ENCODE data around the gene RELN. TPM values are rescaled to one million over a fixed set of nuclear protein-coding genes. Genes with fewer than 3 reads are reported as not detected.

RELN gene
- total RNA-seq, 4 donors from 2014 or later: 1.0 to 3.5 (median 1.3) TPM

GRCh38 chr7:103649052-103649451 lies 340.4 kb downstream of the RELN start:
- no peak for DNase-seq (ENCODE audit: low spot score in 2 of 2)
- 95 to 99% methylated on average over 2 of the region's 2 CpGs for WGBS, 2 donors
- intact Hi-C loops (cut with DNase I; ENCODE audit: low total_unique reads): no loop called here
- TF ChIP-seq CTCF (IDR thresholded peaks at IDR 0.05): no peak
- TF ChIP-seq POLR2A (IDR thresholded peaks at IDR 0.05): no peak
- no peak overlapping the region for H3K4me3 ChIP-seq (ENCODE audit: low read depth, poor library complexity, severe bottlenecking)

GRCh38 chr7:103648135-103648534 lies 341.3 kb downstream of the RELN start:
- 23 to 26% methylated on average over 1 of the region's 1 CpG for WGBS, 2 donors
- TF ChIP-seq CTCF (IDR thresholded peaks at IDR 0.05) (no peak), POLR2A (IDR thresholded peaks at IDR 0.05) (no peak)
- intact Hi-C loops (cut with DNase I; ENCODE audit: low total_unique reads): no loop called here
- no peak overlapping the region for H3K4me3 ChIP-seq (ENCODE audit: low read depth, poor library complexity, severe bottlenecking)
- no peak for DNase-seq (ENCODE audit: low spot score in 2 of 2)

GRCh38 chr7:103644319-103644718 lies 345.1 kb downstream of the RELN start:
- intact Hi-C loops (cut with DNase I; ENCODE audit: low total_unique reads): no loop called here
- no peak for TF ChIP-seq CTCF (IDR thresholded peaks at IDR 0.05)
- WGBS, 2 donors: 83 to 89% methylated on average over 2 of the region's 2 CpGs
- H3K4me3 ChIP-seq (ENCODE audit: low read depth, poor library complexity, severe bottlenecking): no peak overlapping the region
- no peak for DNase-seq (ENCODE audit: low spot score in 2 of 2)

- 76 to 78% methylated on average over 5 of the region's 5 CpGs for WGBS, 2 donors
- no peak overlapping the region for H3K4me3 ChIP-seq (ENCODE audit: low read depth, poor library complexity, severe bottlenecking)
- DNase-seq (ENCODE audit: low spot score in 2 of 2): no peak
- intact Hi-C loops (cut with DNase I; ENCODE audit: low total_unique reads): no loop called here
- TF ChIP-seq POLR2A (IDR thresholded peaks at IDR 0.05): no peak
These were observed 349.3 kb downstream of the RELN start for GRCh38 chr7:103640031-103640779.

- WGBS, 2 donors: 57 to 60% methylated on average over 3 of the region's 3 CpGs
- DNase-seq (ENCODE audit: low spot score in 2 of 2): no peak
- intact Hi-C loops (cut with DNase I; ENCODE audit: low total_unique reads): loop anchor here (10.0 kb wide), 1 partner anchor 707 kb away; no protein-coding TSS in a partner anchor
- no peak overlapping the region for H3K4me3 ChIP-seq (ENCODE audit: low read depth, poor library complexity, severe bottlenecking)
- TF ChIP-seq CTCF (IDR thresholded peaks at IDR 0.05): no peak
- no peak for TF ChIP-seq POLR2A (IDR thresholded peaks at IDR 0.05)
These were observed 351.7 kb downstream of the RELN start for GRCh38 chr7:103637726-103638125.

- WGBS, 2 donors: 38 to 40% methylated on average over 1 of the region's 1 CpG
- no peak for DNase-seq (ENCODE audit: low spot score in 2 of 2)
- TF ChIP-seq POLR2A (IDR thresholded peaks at IDR 0.05) (no peak), CTCF (IDR thresholded peaks at IDR 0.05) (no peak)
- intact Hi-C loops (cut with DNase I; ENCODE audit: low total_unique reads): loop anchor here (10.0 kb wide), 1 partner anchor 708 kb away; no protein-coding TSS in a partner anchor
- no peak overlapping the region for H3K4me3 ChIP-seq (ENCODE audit: low read depth, poor library complexity, severe bottlenecking)
These were observed 352.4 kb downstream of the RELN start for GRCh38 chr7:103637094-103637493.

Measured in lower leg skin (tissue), 4 donors.